Stomach (tissue), 9 donors: ENCODE results near the gene HTR1B. TPM values are rescaled to one million over a fixed set of nuclear protein-coding genes. Genes with fewer than 3 reads are reported as not detected.

Experiments used
- DNase-seq, 2 donors: peaks; one replicate each; pipeline versions ENCODE4 v3.0.0 to v3.0.0-alpha.2; 2013 to 2019
- H3K27ac ChIP-seq, 5 donors: fragments of 200-600 bp in 4 of 5; sonication (generic) in 4 of 5; one replicate each; pipeline ENCODE4 v1.5.1; 2013 to 2019; ENCODE audit warnings: mild to moderate bottlenecking in 1 of 5, moderate library complexity in 1 of 5
- H3K27me3 ChIP-seq, 3 donors: fragments of 200-600 bp; sonication (generic); one replicate each; pipeline ENCODE4 v1.5.1; 2017 to 2019; ENCODE audit warnings: mixed run types in 1 of 3
- H3K36me3 ChIP-seq, 4 donors: fragments of 200-600 bp; sonication (generic); 1 replicate in 3 of 4; 2 replicates in 1 of 4; pipeline ENCODE4 v1.5.1; 2016 to 2019
- H3K4me1 ChIP-seq, 4 donors: fragments of 200-600 bp; sonication (generic); one replicate each; pipeline ENCODE4 v1.5.1; 2016 to 2019
- H3K4me3 ChIP-seq, 4 donors: fragments of 200-600 bp; sonication (generic) in 3 of 4; one replicate each; pipeline ENCODE4 v1.5.1; 2016 to 2019; ENCODE audit warnings: mild to moderate bottlenecking in 1 of 4
- H3K9me3 ChIP-seq, 4 donors: fragments of 200-600 bp; sonication (generic); one replicate each; pipeline ENCODE4 v1.5.1; 2016 to 2019
- CTCF ChIP-seq, 7 experiments: fragments of 450-650 bp in 4 of 7; fragments of 200-600 bp in 3 of 7; sonication (generic) in 3 of 7; IDR thresholded peaks; one replicate each; pipeline ENCODE4 v1.5.1; 2016 to 2019; ENCODE audit warnings: antibody characterized with exemption in 7 of 7, control low read depth in 2 of 7, mild to moderate bottlenecking in 1 of 7
- EP300 ChIP-seq: sonication (generic); formaldehyde crosslinking; IDR thresholded peaks from one replicate; pipeline ENCODE4 v1.6.1; 2017; ENCODE audit warnings: antibody characterized with exemption
- POLR2A ChIP-seq, 4 donors: fragments of 450-650 bp; IDR thresholded peaks; one replicate each; pipeline ENCODE4 v1.6.1; 2016; ENCODE audit warnings: antibody characterized with exemption in 4 of 4, control low read depth in 2 of 4, mild to moderate bottlenecking in 1 of 4, moderate library complexity in 1 of 4
- POLR2AphosphoS5 ChIP-seq, 3 donors: sonication (generic); formaldehyde crosslinking; IDR thresholded peaks; one replicate each; pipeline ENCODE4 v1.6.1; 2016; ENCODE audit warnings: antibody characterized with exemption in 3 of 3
- WGBS, 5 donors: extraction: QIAGEN DNeasy Blood & Tissue Kit in 3 of 5; methylation state at CpG; one replicate each; pipeline versions ENCODE4 v1.1.5 to v1.1.7; 2013 to 2018; 5-methylcytosine and 5-hydroxymethylcytosine counted together
- intact Hi-C: fragments of 100-400 bp; cut with DNase I; formaldehyde crosslinking; loops from one replicate; pipeline ENCODE4 v1.15.1; 2023; ENCODE audit warnings: low total_unique reads
- polyA plus RNA-seq, 3 donors: library from polyadenylated mRNA; stranded (reverse); fragments of 200-250 nt; gene quantifications; one replicate each; pipeline ENCODE4 v1.2.3, GENCODE V29; 2013
- total RNA-seq, 5 donors: library from RNA; depleted of rRNA; stranded (reverse); fragments of >200 nt; gene quantifications; one replicate each; pipeline versions ENCODE4 v1.1.0 to v1.2.3, GENCODE V29; 2014 to 2016
- donor health status: healthy with polysubstance abuse.
- donor health status: Bipolar disorder and iron deficiency.
- donor health status: healthy.

The HTR1B gene
- total and polyA plus RNA-seq, 8 donors = 0.10 to 3.5 (median 2.3) TPM; not detected in 3

DNA sequence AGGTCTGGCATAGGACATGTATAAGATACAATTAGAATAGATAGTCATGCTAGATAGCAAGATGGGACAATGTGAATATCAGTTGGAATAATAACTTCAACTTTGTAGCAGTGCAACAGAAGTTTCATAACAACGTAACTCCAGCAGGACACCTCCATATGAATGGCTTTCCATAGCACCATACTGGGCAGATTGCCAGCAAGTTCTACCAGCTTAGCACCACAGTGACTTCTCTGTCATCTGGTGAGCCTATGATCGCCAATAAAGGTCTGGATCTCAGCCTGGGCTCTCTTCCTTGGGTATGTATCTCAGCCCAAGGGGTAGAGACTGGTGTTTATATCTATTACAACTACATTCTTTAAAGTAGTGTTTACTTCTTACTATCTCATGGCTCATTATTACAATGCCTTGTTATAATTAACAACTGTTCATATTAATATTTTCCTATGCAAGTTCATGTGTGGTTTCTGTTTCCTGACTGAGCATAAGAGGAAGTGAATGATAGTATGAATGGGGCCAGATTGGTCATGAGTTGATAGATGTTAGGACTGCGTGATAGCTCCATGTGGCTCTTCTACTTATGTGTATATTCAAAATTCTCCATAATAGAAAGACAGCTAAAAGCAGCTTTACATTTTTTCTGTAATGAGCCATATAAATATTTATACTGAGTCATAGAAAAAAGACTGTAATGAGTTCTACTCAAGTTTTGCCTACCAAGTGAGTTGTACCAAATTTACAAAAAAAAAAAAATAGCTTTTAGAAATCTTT is 22.9 kb downstream of the HTR1B start:
- Histone ChIP-seq H3K36me3 (no peaks in the 10 kb centered on the region), H3K27ac (no peak overlapping the region), H3K4me3 (no peak overlapping the region), H3K27me3 (no peaks in the 10 kb centered on the region), H3K9me3 (peaks cover 0 to 7% (median 0%) of the 10 kb centered on the region in 4 donors), H3K4me1 (no peaks in the 10 kb centered on the region)
- no peak for TF ChIP-seq POLR2AphosphoS5 (IDR thresholded peaks at IDR 0.05)
- TF ChIP-seq EP300 = no peak
- no peak for TF ChIP-seq CTCF (IDR thresholded peaks at IDR 0.05)
- no peak for TF ChIP-seq POLR2A (IDR thresholded peaks at IDR 0.05)
- 65 to 83% (median 72%) methylated on average over 3 of the region's 3 CpGs for WGBS, 5 donors
- intact Hi-C loops = no loop called here
- no peak for DNase-seq

- H3K36me3 ChIP-seq = no peaks in the 10 kb centered on the region
- no peaks in the 10 kb centered on the region for H3K9me3 ChIP-seq
- no peak overlapping the region for H3K27ac ChIP-seq
- DNase-seq = no peak
- H3K4me1 ChIP-seq = no peaks in the 10 kb centered on the region
- WGBS, 5 donors = 70 to 75% (median 73%) methylated on average over 4 of the region's 4 CpGs
- intact Hi-C loops = no loop called here
- H3K27me3 ChIP-seq = no peaks in the 10 kb centered on the region
- TF ChIP-seq EP300 (no peak), POLR2A (IDR thresholded peaks at IDR 0.05) (no peak), POLR2AphosphoS5 (IDR thresholded peaks at IDR 0.05) (no peak), CTCF (IDR thresholded peaks at IDR 0.05) (no peak)
- H3K4me3 ChIP-seq = no peak overlapping the region
These were observed 29.4 kb downstream of the HTR1B start for GRCh38 chr6:77433888-77434287.

DNA sequence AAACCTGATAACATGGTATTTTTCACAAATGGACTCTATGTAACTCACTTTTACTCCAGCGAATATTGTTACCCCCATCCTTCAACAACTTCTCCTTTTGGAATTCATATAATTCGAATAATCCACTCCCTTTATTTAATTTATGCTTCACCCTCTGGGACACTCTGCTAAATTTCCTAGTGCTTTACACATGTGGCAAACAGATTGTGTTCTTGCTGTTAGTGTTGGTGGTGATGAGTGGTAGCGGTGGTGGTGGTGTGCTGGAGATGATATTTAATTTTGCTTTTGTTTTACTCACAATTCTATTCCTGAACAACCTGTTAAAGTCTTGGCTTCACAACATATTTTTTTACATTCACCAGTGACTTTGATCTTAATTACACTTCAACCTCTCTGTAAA is 32.8 kb downstream of the HTR1B start:
- TF ChIP-seq POLR2A (IDR thresholded peaks at IDR 0.05) (no peak), POLR2AphosphoS5 (IDR thresholded peaks at IDR 0.05) (no peak), EP300 (no peak), CTCF (IDR thresholded peaks at IDR 0.05) (no peak)
- Histone ChIP-seq H3K4me3 (no peak overlapping the region), H3K27ac (no peak overlapping the region), H3K4me1 (no peaks in the 10 kb centered on the region), H3K9me3 (no peaks in the 10 kb centered on the region), H3K27me3 (no peaks in the 10 kb centered on the region), H3K36me3 (no peaks in the 10 kb centered on the region)
- WGBS, 5 donors = 86 to 91% (median 88%) methylated on average over 3 of the region's 3 CpGs
- DNase-seq = no peak
- intact Hi-C loops = no loop called here

GRCh38 chr6:77425671-77426070 is 37.6 kb downstream of the HTR1B start:
- DNase-seq = no peak
- intact Hi-C loops = no loop called here
- Histone ChIP-seq H3K4me1 (peaks cover 0 to 3% (median 0%) of the 10 kb centered on the region in 4 donors), H3K36me3 (no peaks in the 10 kb centered on the region), H3K27me3 (no peaks in the 10 kb centered on the region), H3K9me3 (no peaks in the 10 kb centered on the region), H3K4me3 (no peak overlapping the region), H3K27ac (no peak overlapping the region)
- TF ChIP-seq CTCF (IDR thresholded peaks at IDR 0.05) = no peak
- TF ChIP-seq POLR2AphosphoS5 (IDR thresholded peaks at IDR 0.05) = no peak
- no peak for TF ChIP-seq POLR2A (IDR thresholded peaks at IDR 0.05)
- TF ChIP-seq EP300 = no peak
